ENCODE measurements around the gene GRIK1. TPM values are rescaled to one million over a fixed set of nuclear protein-coding genes. Genes with fewer than 3 reads are reported as not detected.

GRIK1 gene
- total RNA-seq, 4 donors from 2014 or later: 0.30 to 0.76 (median 0.36) TPM

DNA sequence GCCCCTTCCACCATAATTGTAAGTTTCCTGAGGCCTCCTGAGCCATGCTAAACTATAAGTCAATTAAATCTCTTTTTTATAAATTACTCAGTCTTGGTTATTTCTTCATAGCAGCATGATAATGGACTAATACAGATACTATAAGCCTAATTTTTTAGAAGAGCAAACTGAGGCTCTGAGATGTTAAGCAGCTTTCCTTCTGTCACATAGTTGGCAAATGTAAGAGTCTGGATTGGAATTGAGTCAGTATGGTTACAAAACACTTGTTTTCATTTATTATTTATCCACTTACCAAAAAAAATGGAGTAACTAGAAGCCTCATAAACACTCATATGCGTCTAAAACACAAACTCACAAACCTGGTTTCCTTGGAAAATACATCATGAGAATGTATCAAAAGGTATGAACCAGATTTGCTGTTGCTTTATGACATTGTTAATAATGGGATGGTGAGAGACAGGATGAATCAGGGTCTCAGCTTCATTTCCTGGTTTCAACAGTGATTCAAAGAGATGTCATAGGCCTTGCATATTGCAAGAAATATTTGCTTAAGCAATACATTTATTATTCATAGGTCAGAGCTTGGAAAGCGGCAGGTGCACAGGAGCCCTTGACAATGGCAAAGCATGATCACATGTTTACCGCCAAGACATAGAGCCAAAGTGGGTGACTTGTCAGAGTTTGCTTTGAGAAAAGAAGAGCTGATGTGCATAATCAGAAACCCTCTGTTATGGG, 221.5 kb downstream of the GRIK1 start:
- DNase-seq (ENCODE audit: low spot score in 2 of 2): no peak
- no peak overlapping the region for H3K4me3 ChIP-seq (ENCODE audit: low read depth, poor library complexity, severe bottlenecking)
- intact Hi-C loops (cut with DNase I; ENCODE audit: low total_unique reads): no loop called here
- TF ChIP-seq, protein P1, sequence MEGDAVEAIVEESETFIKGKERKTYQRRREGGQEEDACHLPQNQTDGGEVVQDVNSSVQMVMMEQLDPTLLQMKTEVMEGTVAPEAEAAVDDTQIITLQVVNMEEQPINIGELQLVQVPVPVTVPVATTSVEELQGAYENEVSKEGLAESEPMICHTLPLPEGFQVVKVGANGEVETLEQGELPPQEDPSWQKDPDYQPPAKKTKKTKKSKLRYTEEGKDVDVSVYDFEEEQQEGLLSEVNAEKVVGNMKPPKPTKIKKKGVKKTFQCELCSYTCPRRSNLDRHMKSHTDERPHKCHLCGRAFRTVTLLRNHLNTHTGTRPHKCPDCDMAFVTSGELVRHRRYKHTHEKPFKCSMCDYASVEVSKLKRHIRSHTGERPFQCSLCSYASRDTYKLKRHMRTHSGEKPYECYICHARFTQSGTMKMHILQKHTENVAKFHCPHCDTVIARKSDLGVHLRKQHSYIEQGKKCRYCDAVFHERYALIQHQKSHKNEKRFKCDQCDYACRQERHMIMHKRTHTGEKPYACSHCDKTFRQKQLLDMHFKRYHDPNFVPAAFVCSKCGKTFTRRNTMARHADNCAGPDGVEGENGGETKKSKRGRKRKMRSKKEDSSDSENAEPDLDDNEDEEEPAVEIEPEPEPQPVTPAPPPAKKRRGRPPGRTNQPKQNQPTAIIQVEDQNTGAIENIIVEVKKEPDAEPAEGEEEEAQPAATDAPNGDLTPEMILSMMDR (IDR thresholded peaks at IDR 0.05): no peak
- no peak for TF ChIP-seq POLR2A (IDR thresholded peaks at IDR 0.05)
- 80 to 86% methylated on average over 3 of the region's 3 CpGs for WGBS, 2 donors

GRCh38 chr21:29717659-29718058, 222.1 kb downstream of the GRIK1 start:
- H3K4me3 ChIP-seq (ENCODE audit: low read depth, poor library complexity, severe bottlenecking): no peak overlapping the region
- WGBS, 2 donors: 94 to 97% methylated on average over 1 of the region's 1 CpG
- TF ChIP-seq, protein P1 (IDR thresholded peaks at IDR 0.05): no peak
- TF ChIP-seq POLR2A (IDR thresholded peaks at IDR 0.05): no peak
- intact Hi-C loops (cut with DNase I; ENCODE audit: low total_unique reads): no loop called here
- no peak for DNase-seq (ENCODE audit: low spot score in 2 of 2)

DNA sequence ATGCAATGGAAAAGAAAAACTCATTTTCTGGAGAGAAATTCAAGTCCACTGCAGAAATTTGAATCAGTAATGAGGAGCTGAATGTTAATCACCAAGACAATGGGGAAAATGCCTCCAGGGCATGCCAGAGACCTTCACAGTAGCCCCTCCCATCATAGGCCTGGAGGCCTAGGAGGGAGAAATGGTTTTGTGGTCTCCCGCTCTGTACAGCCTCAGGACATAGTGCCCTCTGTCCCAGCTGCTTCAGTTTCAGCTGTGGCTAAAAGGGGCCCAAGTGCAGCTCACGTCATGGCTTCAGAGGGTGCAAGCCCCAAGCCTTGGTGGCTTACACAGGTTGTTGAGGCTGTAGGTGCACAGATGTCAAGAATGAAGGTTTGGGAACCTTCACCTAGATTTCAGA, 223.0 kb downstream of the GRIK1 start:
- 87 to 100% methylated on average over 2 of the region's 2 CpGs for WGBS, 2 donors
- intact Hi-C loops (cut with DNase I; ENCODE audit: low total_unique reads): no loop called here
- no peak for DNase-seq (ENCODE audit: low spot score in 2 of 2)
- no peak for TF ChIP-seq POLR2A (IDR thresholded peaks at IDR 0.05)
- TF ChIP-seq, protein P1 (IDR thresholded peaks at IDR 0.05): no peak
- no peak overlapping the region for H3K4me3 ChIP-seq (ENCODE audit: low read depth, poor library complexity, severe bottlenecking)

DNA sequence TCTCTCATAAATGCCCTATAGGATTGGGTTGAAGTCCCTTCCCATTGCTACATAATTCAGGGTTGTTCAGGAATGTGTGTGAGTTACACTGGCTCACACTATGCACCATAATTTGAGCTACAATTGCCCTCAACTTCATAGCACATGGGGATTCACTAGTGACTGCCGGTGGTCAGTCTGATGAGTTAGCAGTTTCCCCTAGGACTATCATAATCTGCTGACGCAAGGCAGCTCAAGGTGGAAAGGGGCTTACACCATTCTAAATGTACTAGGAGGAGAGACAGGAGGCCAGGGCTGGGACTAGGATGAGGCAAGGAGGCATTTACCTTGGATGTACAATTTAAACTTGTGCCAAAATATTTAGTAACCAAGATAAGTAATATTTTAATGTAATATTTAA, 224.7 kb downstream of the GRIK1 start:
- intact Hi-C loops (cut with DNase I; ENCODE audit: low total_unique reads): no loop called here
- no peak for DNase-seq (ENCODE audit: low spot score in 2 of 2)
- no peak overlapping the region for H3K4me3 ChIP-seq (ENCODE audit: low read depth, poor library complexity, severe bottlenecking)
- TF ChIP-seq, protein P1 (IDR thresholded peaks at IDR 0.05): no peak
- TF ChIP-seq POLR2A (IDR thresholded peaks at IDR 0.05): no peak
- WGBS, 2 donors: 94% methylated on average over 2 of the region's 2 CpGs

DNA sequence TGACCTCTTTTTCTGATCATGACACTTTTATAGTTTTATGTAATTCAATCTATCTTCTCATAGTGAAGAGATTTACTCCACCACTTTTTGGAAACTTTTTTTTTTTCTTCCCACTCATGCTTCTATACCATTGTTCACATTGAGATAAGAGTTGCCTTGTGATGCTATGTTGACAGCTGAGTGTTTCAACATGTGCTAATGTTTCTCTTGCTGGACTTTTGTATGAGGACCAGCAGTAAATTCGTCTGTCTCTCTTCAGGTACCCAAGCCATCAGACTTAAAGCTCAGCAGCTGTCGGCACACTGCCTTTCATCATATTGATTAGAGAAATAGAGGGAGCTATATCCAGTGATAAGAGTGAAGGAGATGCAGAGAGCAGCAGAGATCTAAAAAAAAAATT, 227.0 kb downstream of the GRIK1 start:
- TF ChIP-seq, protein P1 (IDR thresholded peaks at IDR 0.05): no peak
- TF ChIP-seq POLR2A (IDR thresholded peaks at IDR 0.05): no peak
- intact Hi-C loops (cut with DNase I; ENCODE audit: low total_unique reads): no loop called here
- no peak for DNase-seq (ENCODE audit: low spot score in 2 of 2)
- no peak overlapping the region for H3K4me3 ChIP-seq (ENCODE audit: low read depth, poor library complexity, severe bottlenecking)
- 76 to 85% methylated on average over 2 of the region's 2 CpGs for WGBS, 2 donors

GRCh38 chr21:29711236-29711635, 228.6 kb downstream of the GRIK1 start:
- no peak for TF ChIP-seq POLR2A (IDR thresholded peaks at IDR 0.05)
- TF ChIP-seq, protein P1 (IDR thresholded peaks at IDR 0.05): no peak
- intact Hi-C loops (cut with DNase I; ENCODE audit: low total_unique reads): no loop called here
- no peak overlapping the region for H3K4me3 ChIP-seq (ENCODE audit: low read depth, poor library complexity, severe bottlenecking)
- DNase-seq (ENCODE audit: low spot score in 2 of 2): no peak
